ENCODE measurements around the gene MRGPRX4.

DNA sequence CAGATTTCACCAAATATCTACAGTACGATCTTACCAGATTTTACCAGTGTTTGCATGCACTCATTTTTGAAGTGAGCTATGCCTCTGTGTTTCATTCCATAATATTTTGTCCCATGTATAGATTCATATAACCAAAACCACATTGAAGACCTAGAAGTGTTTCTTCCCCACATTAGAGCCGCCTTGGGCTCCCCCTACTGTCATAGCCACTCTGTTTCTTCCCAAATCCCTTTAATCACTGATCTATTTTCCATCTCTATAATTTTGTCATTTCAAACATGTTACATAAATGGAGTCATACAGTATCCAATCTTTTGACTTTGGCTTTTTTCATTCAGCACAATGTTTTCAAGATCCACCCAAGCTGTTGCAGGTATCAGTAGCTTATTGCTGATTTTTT lies 27.6 kb upstream of the MRGPRX4 start:
- TF ChIP-seq, protein P1, sequence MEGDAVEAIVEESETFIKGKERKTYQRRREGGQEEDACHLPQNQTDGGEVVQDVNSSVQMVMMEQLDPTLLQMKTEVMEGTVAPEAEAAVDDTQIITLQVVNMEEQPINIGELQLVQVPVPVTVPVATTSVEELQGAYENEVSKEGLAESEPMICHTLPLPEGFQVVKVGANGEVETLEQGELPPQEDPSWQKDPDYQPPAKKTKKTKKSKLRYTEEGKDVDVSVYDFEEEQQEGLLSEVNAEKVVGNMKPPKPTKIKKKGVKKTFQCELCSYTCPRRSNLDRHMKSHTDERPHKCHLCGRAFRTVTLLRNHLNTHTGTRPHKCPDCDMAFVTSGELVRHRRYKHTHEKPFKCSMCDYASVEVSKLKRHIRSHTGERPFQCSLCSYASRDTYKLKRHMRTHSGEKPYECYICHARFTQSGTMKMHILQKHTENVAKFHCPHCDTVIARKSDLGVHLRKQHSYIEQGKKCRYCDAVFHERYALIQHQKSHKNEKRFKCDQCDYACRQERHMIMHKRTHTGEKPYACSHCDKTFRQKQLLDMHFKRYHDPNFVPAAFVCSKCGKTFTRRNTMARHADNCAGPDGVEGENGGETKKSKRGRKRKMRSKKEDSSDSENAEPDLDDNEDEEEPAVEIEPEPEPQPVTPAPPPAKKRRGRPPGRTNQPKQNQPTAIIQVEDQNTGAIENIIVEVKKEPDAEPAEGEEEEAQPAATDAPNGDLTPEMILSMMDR (IDR thresholded peaks at IDR 0.05; ENCODE audit: low read depth, low read length, poor library complexity, severe bottlenecking) = peak; percentile 32
- no peak for TF ChIP-seq EZH2phosphoT487 (IDR thresholded peaks at IDR 0.05; ENCODE audit: borderline replicate concordance, low read length)

Data from DOHH2 (cell line).